ENCODE results near the gene KRTAP5-8. TPM values are rescaled to one million over a fixed set of nuclear protein-coding genes. Genes with fewer than 3 reads are reported as not detected.

Gene KRTAP5-8
- total and polyA plus RNA-seq, 2 experiments from 2014 or later, result not detected

- Histone ChIP-seq H4K20me1 (replicated peaks; ENCODE audit: insufficient read depth) (no peaks in the 10 kb centered on the region; the same call in 1 of the 2 replicates), H3K79me2 (replicated peaks; ENCODE audit: insufficient read depth) (no peaks in the 10 kb centered on the region), H2AFZ (no peak overlapping the region), H3K27ac (ENCODE audit: low read depth) (no peak overlapping the region), H3K4me3 (no peak overlapping the region), H3K27me3 (ENCODE audit: insufficient read depth) (no peaks in the 10 kb centered on the region), H3F3A (replicated peaks; ENCODE audit: low read depth) (no peaks in the 10 kb centered on the region), H3K4me2 (no peak overlapping the region), H3K9me2 (ENCODE audit: insufficient read depth) (no peaks in the 10 kb centered on the region), H3K4me1 (ENCODE audit: insufficient read depth) (no peaks in the 10 kb centered on the region), H3K36me3 (ENCODE audit: insufficient read depth) (peaks cover 8% of the 10 kb centered on the region; the same call in 1 of the 2 replicates)
- DNase-seq (ENCODE audit: low spot score), result no peak
- peaks cover 5% of the 10 kb centered on the region for H3K27me3 Mint-ChIP-seq (ENCODE audit: insufficient read depth, low read depth, poor library complexity)
- no peak for ATAC-seq
- H3K4me3 Mint-ChIP-seq, result no peak overlapping the region
- no peaks in the 10 kb centered on the region for H3K4me1 Mint-ChIP-seq
- H3K9me3 Mint-ChIP-seq, result 0 out of 3 replicates have a peak, but pooled peaks cover 3% of the 10 kb centered on the region
- no peak overlapping the region for H3K27ac Mint-ChIP-seq
- TF ChIP-seq, protein P1, sequence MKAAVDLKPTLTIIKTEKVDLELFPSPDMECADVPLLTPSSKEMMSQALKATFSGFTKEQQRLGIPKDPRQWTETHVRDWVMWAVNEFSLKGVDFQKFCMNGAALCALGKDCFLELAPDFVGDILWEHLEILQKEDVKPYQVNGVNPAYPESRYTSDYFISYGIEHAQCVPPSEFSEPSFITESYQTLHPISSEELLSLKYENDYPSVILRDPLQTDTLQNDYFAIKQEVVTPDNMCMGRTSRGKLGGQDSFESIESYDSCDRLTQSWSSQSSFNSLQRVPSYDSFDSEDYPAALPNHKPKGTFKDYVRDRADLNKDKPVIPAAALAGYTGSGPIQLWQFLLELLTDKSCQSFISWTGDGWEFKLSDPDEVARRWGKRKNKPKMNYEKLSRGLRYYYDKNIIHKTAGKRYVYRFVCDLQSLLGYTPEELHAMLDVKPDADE (IDR thresholded peaks at IDR 0.05), result no peak
- peaks cover 48% of the 10 kb centered on the region for H3K36me3 Mint-ChIP-seq (ENCODE audit: low read depth)
These were observed 41.4 kb upstream of the KRTAP5-8 start for GRCh38 chr11:71496421-71496820.

GRCh38 chr11:71498091-71498490 is 39.7 kb upstream of the KRTAP5-8 start:
- Histone ChIP-seq H3K4me3 (no peak overlapping the region), H3K27ac (ENCODE audit: low read depth) (no peak overlapping the region), H3K4me1 (ENCODE audit: insufficient read depth) (no peaks in the 10 kb centered on the region), H3F3A (replicated peaks; ENCODE audit: low read depth) (no peaks in the 10 kb centered on the region), H3K79me2 (replicated peaks; ENCODE audit: insufficient read depth) (no peaks in the 10 kb centered on the region), H2AFZ (no peak overlapping the region), H3K36me3 (ENCODE audit: insufficient read depth) (peaks cover 8% of the 10 kb centered on the region; the same call in 1 of the 2 replicates), H3K4me2 (no peak overlapping the region), H3K27me3 (ENCODE audit: insufficient read depth) (no peaks in the 10 kb centered on the region), H3K9me2 (ENCODE audit: insufficient read depth) (no peaks in the 10 kb centered on the region), H4K20me1 (replicated peaks; ENCODE audit: insufficient read depth) (no peaks in the 10 kb centered on the region; the same call in 1 of the 2 replicates)
- H3K36me3 Mint-ChIP-seq (ENCODE audit: low read depth), result peaks cover 41% of the 10 kb centered on the region
- DNase-seq (ENCODE audit: low spot score) (no peak), ATAC-seq (no peak)
- H3K4me1 Mint-ChIP-seq, result no peaks in the 10 kb centered on the region
- no peak overlapping the region for H3K4me3 Mint-ChIP-seq
- 0 out of 3 replicates have a peak, but pooled peaks cover 3% of the 10 kb centered on the region for H3K9me3 Mint-ChIP-seq
- H3K27me3 Mint-ChIP-seq (ENCODE audit: insufficient read depth, low read depth, poor library complexity), result peaks cover 5% of the 10 kb centered on the region
- no peak overlapping the region for H3K27ac Mint-ChIP-seq
- TF ChIP-seq JUNB (IDR thresholded peaks at IDR 0.05; ENCODE audit: unreplicated experiment) (no peak), CTCF (conservative IDR thresholded peaks at IDR 0.05; ENCODE audit: low read depth in 2 of 2) (no peak), POLR2AphosphoS5 (IDR thresholded peaks at IDR 0.05; ENCODE audit: low read depth) (no peak), ZNF114 (CRISPR knock-in tag; IDR thresholded peaks at IDR 0.05) (no peak), STAT1 (IDR thresholded peaks at IDR 0.05; ENCODE audit: unreplicated experiment) (no peak), REST (IDR thresholded peaks at IDR 0.05; ENCODE audit: unreplicated experiment) (no peak), ZNF331 (CRISPR knock-in tag; IDR thresholded peaks at IDR 0.05; ENCODE audit: low read depth) (no peak), EZH2phosphoT487 (IDR thresholded peaks at IDR 0.05; ENCODE audit: unreplicated experiment) (no peak)
- TF ChIP-seq, protein P1 (IDR thresholded peaks at IDR 0.05), result no peak
